ENCODE data around the gene MED16.

DNA sequence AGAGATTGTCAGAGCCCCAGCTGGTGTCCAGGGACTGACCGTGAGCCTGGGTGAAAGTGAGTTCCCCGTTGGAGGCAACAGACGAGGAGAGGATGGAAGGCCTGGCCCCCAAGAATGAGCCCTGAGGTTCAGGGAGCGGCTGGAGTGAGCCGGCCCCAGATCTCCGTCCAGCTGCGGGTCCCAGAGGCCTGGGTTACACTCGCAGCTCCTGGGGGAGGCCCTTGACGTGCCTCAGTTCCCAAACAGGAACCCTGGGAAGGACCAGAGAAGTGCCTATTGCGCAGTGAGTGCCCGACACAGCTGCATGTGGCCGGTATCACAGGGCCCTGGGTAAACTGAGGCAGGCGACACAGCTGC lies 42.0 kb downstream of the MED16 start:
- TF ChIP-seq, protein P1, sequence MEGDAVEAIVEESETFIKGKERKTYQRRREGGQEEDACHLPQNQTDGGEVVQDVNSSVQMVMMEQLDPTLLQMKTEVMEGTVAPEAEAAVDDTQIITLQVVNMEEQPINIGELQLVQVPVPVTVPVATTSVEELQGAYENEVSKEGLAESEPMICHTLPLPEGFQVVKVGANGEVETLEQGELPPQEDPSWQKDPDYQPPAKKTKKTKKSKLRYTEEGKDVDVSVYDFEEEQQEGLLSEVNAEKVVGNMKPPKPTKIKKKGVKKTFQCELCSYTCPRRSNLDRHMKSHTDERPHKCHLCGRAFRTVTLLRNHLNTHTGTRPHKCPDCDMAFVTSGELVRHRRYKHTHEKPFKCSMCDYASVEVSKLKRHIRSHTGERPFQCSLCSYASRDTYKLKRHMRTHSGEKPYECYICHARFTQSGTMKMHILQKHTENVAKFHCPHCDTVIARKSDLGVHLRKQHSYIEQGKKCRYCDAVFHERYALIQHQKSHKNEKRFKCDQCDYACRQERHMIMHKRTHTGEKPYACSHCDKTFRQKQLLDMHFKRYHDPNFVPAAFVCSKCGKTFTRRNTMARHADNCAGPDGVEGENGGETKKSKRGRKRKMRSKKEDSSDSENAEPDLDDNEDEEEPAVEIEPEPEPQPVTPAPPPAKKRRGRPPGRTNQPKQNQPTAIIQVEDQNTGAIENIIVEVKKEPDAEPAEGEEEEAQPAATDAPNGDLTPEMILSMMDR (conservative IDR thresholded peaks at IDR 0.05; ENCODE audit: low read depth, low read length), result no peak
- no peak for TF ChIP-seq EZH2 (IDR thresholded peaks at IDR 0.05; ENCODE audit: borderline replicate concordance, low read depth, low read length, poor library complexity, severe bottlenecking)
